ENCODE results near the gene OR10K1. TPM values are rescaled to one million over a fixed set of nuclear protein-coding genes. Genes with fewer than 3 reads are reported as not detected.
A peak's percentile ranks its signal among the peaks of the same experiment; 100 is the strongest.

Gene OR10K1
- total RNA-seq, 1 donor from 2014 or later, result not detected

GRCh38 chr1:158485455-158485854 lies 23.8 kb downstream of the OR10K1 start:
- H3K27me3 ChIP-seq (ENCODE audit: control insufficient read depth, insufficient read depth, low read length), result no peaks in the 10 kb centered on the region
- no peak for DNase-seq (ENCODE audit: low read depth)
- H3K36me3 ChIP-seq (ENCODE audit: control insufficient read depth, insufficient read depth, low read length), result no peaks in the 10 kb centered on the region
- H3K4me3 ChIP-seq (ENCODE audit: low read depth, low read length), result no peak overlapping the region
- no peak for TF ChIP-seq CTCF (IDR thresholded peaks at IDR 0.05; ENCODE audit: insufficient read depth, low read length, poor library complexity, severe bottlenecking)

GRCh38 chr1:158491316-158491715 lies 29.7 kb downstream of the OR10K1 start:
- TF ChIP-seq CTCF (IDR thresholded peaks at IDR 0.05; ENCODE audit: insufficient read depth, low read length, poor library complexity, severe bottlenecking), result no peak
- Histone ChIP-seq H3K36me3 (ENCODE audit: control insufficient read depth, insufficient read depth, low read length) (no peaks in the 10 kb centered on the region), H3K27me3 (ENCODE audit: control insufficient read depth, insufficient read depth, low read length) (no peaks in the 10 kb centered on the region), H3K4me3 (ENCODE audit: low read depth, low read length) (no peak overlapping the region)
- no peak for DNase-seq (ENCODE audit: low read depth)

GRCh38 chr1:158493054-158493453 lies 31.4 kb downstream of the OR10K1 start:
- H3K4me3 ChIP-seq (ENCODE audit: low read depth, low read length), result no peak overlapping the region
- no peak for TF ChIP-seq CTCF (IDR thresholded peaks at IDR 0.05; ENCODE audit: insufficient read depth, low read length, poor library complexity, severe bottlenecking)
- no peaks in the 10 kb centered on the region for H3K36me3 ChIP-seq (ENCODE audit: control insufficient read depth, insufficient read depth, low read length)
- H3K27me3 ChIP-seq (ENCODE audit: control insufficient read depth, insufficient read depth, low read length), result no peaks in the 10 kb centered on the region
- no peak for DNase-seq (ENCODE audit: low read depth)

- TF ChIP-seq CTCF (IDR thresholded peaks at IDR 0.05; ENCODE audit: insufficient read depth, low read length, poor library complexity, severe bottlenecking), result no peak
These were observed 33.2 kb downstream of the OR10K1 start for GRCh38 chr1:158494796-158495195.

GRCh38 chr1:158496374-158496773 lies 34.7 kb downstream of the OR10K1 start:
- Histone ChIP-seq H3K4me3 (ENCODE audit: low read depth, low read length) (no peak overlapping the region), H3K27me3 (ENCODE audit: control insufficient read depth, insufficient read depth, low read length) (no peaks in the 10 kb centered on the region), H3K36me3 (ENCODE audit: control insufficient read depth, insufficient read depth, low read length) (no peaks in the 10 kb centered on the region)
- DNase-seq (ENCODE audit: low read depth), result no peak
- TF ChIP-seq CTCF (IDR thresholded peaks at IDR 0.05; ENCODE audit: insufficient read depth, low read length, poor library complexity, severe bottlenecking), result peak; percentile 15

More at GRCh38 chr1:158494796-158495195, 33.2 kb downstream of the OR10K1 start:
- Histone ChIP-seq H3K36me3 (ENCODE audit: control insufficient read depth, insufficient read depth, low read length) (no peaks in the 10 kb centered on the region), H3K4me3 (ENCODE audit: low read depth, low read length) (no peak overlapping the region), H3K27me3 (ENCODE audit: control insufficient read depth, insufficient read depth, low read length) (no peaks in the 10 kb centered on the region)
- DNase-seq (ENCODE audit: low read depth), result no peak

- no peaks in the 10 kb centered on the region for H3K36me3 ChIP-seq (ENCODE audit: control insufficient read depth, insufficient read depth, low read length)
- H3K27me3 ChIP-seq (ENCODE audit: control insufficient read depth, insufficient read depth, low read length), result no peaks in the 10 kb centered on the region
- H3K4me3 ChIP-seq (ENCODE audit: low read depth, low read length), result no peak overlapping the region
- no peak for DNase-seq (ENCODE audit: low read depth)
- TF ChIP-seq CTCF (IDR thresholded peaks at IDR 0.05; ENCODE audit: insufficient read depth, low read length, poor library complexity, severe bottlenecking), result peak; percentile 37
These were observed 44.8 kb downstream of the OR10K1 start for GRCh38 chr1:158506369-158506987.

All from kidney epithelial cell (primary cell).